GM10266 (cell line): ENCODE data around the gene ALB.

Experiments used
- DNase-seq: peaks from one replicate; pipeline ENCODE4 v3.0.0; 2012; ENCODE audit errors: extremely low spot score
- TF ChIP-seq, protein P1 (sequence below): IDR thresholded peaks from 2 replicates; pipeline ENCODE4 v1.5.1; 2012; ENCODE audit warnings: mild to moderate bottlenecking, low read depth; ENCODE audit not compliant: control insufficient read depth, insufficient read depth; ENCODE audit errors: missing control alignments

Gene ALB

DNA sequence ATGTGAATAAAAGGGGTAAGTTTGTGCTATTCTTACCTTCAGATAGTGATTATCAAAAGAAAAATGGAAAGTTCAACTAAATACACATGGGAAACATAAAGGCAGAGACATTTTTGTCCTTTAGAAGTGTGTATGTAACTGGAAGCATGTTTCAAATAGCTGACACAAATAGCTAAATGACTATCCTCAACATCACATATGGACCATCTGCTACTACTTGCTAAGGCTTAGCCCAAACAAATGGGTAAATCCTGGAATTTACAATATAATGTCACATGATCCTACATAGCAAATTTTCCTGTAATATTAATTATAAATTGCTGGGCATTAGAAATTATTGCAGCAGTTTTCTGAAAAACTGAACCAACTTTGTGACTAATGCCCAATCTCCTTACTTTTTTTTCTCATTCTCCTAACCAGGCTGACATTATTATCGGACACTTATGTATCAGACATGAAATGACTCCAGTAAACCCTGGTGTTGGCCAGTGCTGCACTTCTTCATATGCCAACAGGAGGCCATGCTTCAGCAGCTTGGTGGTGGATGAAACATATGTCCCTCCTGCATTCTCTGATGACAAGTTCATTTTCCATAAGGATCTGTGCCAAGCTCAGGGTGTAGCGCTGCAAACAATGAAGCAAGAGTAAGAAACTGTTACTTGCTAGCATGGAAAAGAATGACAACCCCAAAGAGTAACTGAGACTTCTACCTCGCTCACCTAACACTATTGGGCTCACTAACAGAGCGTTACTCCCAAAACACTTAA lies 48.1 kb downstream of the ALB start:
- DNase-seq: no peak
- TF ChIP-seq, protein P1, sequence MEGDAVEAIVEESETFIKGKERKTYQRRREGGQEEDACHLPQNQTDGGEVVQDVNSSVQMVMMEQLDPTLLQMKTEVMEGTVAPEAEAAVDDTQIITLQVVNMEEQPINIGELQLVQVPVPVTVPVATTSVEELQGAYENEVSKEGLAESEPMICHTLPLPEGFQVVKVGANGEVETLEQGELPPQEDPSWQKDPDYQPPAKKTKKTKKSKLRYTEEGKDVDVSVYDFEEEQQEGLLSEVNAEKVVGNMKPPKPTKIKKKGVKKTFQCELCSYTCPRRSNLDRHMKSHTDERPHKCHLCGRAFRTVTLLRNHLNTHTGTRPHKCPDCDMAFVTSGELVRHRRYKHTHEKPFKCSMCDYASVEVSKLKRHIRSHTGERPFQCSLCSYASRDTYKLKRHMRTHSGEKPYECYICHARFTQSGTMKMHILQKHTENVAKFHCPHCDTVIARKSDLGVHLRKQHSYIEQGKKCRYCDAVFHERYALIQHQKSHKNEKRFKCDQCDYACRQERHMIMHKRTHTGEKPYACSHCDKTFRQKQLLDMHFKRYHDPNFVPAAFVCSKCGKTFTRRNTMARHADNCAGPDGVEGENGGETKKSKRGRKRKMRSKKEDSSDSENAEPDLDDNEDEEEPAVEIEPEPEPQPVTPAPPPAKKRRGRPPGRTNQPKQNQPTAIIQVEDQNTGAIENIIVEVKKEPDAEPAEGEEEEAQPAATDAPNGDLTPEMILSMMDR: no peak

DNA sequence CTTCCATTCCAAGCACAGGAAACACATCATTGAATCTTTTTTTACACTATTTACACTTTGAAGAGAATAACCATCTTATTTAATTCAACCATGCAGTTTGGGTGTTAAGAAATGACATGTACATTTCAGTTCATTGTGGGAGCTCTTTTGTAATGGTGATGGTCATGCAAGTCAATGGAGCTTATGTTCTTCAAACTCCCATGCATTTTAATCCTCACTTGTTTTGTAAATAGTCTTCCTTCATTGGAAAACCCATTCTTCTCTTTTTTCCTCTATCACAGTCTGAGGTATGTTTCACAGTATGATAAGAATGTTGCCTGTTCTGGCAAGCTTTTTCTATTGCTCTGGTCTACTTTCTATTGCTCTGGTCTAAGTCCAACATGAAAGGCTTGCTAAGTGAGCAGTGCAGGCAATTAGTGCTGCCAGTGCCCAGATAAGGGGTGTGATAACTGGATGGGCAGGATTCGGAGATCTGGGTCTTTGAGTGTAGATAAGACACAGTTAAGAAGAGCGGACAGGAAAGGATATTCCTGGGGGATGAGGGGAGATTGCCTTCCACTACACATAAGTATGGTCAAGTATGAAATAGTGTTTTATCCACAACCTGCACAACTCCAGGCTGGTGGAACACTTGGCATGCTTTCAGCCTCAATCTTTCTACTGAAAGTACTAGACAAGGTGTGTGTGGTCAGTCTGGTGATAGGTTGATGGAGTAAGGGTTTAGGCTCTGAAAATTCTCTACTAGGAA lies 49.0 kb downstream of the ALB start:
- TF ChIP-seq, protein P1: no peak
- DNase-seq: no peak

DNA sequence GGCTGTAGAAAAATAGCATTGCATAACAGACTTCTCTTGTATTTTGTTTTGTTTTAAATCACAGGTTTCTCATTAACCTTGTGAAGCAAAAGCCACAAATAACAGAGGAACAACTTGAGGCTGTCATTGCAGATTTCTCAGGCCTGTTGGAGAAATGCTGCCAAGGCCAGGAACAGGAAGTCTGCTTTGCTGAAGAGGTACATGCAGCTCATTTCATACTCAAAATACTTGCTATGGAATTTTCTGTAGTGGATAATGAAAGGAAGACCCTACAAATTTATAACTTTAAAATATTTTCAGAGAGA lies 49.6 kb downstream of the ALB start:
- TF ChIP-seq, protein P1: no peak
- no peak for DNase-seq

DNA sequence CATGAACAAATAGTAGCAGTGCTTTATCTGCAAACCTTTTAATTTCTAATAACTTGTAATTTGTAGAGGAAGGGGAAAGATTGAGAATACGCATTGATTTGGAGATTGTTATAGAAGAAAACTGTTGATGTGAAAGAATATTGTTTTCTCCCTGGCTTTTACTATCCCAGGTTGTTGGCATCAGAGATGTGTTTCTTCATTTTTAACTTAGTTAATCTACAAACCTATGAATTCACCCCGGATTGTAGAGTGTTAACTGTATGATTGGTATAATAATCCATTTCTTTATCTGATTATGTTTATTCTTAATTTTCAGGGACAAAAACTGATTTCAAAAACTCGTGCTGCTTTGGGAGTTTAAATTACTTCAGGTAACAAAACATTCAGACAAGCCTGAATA lies 50.8 kb downstream of the ALB start:
- TF ChIP-seq, protein P1: no peak
- DNase-seq: no peak

DNA sequence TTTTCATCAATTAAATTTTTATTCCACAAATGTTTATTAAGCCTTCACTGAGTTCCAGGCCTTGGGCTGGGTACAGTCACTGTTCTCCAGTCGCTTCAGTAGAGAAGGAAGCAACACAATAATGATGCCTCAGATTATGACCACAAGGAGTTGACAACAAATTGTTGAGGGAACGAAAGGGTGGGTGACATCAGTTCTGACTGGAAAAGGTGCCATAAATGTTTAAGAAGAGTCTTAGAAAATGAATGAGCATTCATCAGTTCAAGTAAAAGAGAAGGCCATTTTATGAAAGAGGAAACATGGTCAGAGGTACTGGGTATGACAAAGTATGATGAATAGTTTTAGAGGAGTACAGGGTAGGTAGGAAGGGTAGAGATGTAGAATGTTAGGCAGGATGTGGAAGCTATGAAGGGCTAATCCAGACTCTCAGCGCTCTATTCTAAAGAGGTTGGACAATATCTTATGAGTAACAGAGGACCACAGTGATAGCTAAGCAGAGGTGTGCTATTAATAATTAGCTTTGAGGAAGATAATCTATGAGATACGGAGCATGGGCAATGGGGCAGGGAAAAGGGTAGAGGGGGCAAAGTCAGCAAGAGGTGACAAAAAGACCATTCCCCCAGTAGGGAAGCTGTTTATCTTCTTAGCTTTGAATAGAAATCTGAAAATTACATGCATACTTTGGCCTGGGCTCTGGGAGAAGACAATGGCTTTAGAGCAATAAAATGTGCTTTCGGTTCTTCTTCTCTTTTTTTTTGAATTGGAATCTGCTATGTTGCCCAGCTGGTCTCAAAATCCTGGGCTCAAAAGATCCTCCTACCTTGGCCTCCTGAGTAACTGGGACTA lies 52.3 kb downstream of the ALB start:
- no peak for DNase-seq
- TF ChIP-seq, protein P1: no peak

DNA sequence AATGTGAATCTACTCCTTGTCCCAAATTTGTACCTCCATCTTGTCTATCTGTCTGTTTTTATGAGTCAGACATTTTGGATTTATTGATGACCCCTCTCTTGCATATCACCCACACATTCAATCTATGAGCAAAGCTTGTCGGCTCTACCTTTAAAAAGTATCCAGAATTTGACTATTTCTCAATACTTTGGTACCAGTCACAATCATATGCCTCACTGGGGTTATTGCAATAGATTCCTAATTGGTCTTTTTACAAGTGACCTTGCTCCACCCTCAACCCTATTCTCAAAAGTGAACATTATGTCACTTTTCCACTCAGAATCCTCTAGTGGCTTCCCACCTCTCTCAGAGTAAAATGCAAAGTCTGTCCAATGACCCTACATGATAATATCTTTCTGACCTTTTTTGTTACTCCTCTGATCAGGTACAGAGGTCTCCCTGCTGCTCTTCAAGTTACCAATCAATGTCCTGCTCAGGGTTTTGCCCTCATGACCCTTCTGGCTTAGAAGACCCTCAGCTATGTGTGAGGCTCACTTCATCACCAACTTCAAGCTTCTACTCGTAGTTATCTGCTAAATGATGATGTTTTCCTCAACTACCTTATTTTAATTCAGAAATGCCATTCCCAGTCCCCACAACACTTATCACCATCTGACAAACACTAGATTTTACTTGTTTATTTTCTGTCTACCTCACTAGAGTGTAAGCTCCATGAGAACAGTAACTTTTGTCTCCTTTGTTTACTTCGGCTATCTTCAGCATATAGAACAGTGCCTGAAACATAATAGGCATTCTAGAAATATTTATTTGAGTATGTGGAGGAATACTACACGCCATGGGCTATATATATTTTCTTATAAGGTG lies 54.3 kb downstream of the ALB start:
- DNase-seq: no peak
- TF ChIP-seq, protein P1: no peak
